CMK (cell line): Measurements from ENCODE around the gene CPTP.

Experiments used
- DNase-seq: peaks from one replicate; pipeline ENCODE4 v3.0.0-alpha.2; 2010; ENCODE audit warnings: low read depth

CPTP gene

DNA sequence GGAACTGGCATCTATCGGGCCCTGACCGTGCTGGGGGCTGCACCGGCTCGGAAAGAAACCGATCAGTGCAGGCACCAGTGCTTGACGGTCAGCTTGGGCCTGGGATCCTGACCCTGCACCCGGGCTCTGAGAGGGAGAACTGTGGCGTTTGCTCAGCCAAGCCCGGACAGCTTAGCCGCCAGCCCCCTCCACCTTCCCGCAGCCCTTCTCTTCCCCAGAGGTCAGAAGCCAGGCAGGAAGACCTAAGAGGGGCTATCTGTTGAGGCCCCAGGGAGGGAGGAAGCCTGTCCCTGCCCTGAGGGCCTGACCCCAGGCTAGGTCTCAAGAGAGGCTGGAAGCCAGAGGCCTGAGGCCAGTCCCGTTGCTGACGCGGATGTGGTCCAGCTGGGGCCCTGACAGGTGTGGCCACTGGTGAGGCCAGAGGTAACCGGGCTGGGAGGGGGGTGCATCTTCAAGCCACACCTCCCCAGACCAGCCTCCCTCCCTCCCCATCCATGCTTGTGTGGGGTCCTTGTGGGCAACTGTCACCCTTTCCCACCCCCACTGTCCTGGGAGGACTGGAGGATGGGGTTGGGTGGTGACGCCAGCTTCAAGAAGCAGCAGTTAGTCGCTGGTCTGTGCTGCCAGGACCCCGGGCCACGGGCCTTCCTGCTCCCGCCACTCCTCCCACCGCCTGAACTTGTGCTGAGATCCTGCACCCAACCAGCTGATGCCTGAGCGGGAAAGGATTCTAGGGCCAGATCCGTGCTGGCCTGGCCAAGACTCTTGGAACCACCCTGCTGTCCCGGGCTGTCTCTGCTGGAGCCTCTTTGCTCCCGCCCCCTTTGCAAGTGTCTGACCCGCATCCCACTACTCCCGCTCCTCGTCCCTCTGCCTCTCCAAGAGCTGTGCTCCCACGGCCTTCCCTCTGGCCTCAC is 27.2 kb downstream of the CPTP start:
- no peak for DNase-seq

DNA sequence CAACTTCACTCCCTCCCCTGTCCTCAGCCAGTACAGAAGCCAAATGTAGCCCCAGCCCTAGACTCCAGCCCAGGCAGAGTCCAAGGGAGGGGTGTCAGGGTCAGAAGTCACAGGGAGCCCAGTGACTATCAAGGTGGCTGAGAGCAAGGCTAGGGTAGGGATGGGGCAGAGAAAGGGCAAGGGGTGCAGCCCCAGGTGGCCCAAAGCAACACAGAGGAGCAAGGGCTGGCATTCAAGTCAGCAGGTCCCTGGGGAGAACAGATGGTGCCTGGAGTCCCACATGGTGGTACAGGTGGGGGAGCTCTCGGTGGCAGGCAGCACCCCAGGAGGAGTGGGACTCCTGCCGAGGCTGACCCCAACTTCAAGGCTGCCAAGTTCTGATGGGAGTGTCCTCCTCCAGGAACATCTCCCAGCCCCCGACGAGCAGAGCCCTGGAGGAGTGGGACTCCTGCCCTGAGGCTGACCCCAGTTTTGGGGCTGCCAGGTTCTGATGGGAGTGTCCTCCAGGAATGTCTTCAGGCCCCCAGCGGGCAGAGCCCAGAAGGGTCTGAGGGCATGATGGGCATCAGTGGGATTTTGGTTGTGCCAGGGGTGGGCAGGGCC is 28.3 kb downstream of the CPTP start:
- DNase-seq: no peak

DNA sequence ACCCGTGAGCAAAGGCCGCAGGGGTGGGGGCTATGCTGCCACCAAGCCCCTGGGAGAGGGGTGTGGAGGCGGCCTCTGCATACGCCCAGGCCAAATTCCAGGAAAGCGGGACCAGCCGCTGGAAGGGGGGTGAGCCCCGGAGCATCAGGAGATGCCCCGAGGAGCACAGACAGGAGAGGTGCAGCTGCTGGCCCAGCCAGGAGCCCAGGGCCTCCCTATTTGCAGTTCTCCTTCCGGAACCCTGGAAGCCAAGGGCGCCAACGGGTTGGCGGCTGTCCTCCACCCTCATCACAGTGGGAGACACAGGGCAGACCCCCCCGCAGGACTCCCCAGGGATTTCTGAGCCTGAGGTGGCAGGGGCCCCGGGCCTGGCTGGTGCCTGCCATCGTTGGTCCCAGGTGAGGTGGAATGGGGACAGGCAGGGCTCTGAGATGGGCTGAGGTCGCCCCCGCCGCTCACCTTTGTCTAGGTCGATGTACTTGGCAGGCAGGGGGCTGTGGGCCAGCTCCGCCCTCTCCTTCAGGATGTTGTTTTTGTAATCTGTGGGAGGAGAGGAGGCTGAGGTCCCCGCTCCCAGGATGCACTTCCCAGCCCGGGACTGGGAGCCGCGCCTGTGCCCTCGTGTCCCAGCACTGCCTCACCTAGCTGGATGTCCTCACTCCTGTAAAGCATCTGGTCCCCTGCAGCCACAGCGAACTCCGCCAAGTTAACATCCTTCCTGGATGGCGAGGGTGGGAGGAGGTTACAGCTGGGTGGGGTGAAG is 29.0 kb downstream of the CPTP start:
- DNase-seq: no peak

DNA sequence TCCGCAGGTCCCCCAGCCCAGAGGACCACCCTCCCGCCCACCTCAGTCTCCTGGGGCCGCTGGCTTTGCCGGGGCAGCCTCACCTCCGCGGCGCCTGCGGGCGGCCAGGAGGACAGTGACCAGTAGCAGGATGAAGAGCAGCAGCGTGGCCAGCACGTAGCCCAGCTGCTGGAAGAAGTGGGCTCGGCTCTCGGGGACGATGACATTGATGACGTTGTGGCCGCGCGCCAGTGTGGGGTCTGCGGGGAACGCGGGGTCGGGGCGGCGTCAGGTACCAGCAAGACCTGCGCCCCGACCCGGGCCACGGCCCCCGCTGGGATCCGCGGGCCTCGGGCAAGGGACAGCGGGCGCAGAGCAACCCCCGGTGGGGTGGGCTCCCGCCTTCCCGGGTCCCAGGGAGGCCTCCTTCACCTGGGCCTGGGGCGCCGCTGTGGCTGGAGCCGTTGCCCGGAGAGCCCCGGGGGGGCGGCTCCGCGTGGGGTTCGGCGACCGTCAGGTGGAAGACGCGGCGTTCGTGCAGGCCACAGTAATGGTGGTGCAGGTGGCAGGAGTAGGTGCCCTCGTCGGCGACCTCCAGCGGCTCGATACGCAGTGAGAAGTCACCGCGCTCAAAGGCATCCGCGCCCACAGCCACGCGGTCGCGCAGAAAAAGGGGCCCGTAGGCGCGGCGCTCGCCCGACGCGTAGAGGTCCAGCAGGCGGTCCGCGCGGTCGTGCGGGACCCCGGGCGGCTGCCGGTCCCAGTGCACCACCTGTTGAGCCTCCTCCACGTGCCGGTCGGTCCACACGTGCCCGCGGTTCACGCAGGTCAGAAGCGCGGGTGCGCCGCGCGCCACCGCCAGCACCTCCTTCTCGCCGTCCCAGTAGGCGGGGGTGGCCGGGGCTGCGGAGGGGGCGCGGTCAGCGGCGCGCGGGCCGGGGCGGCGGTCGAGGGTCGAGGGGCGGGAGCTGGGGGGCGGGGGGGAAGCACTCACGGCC is 30.0 kb downstream of the CPTP start:
- DNase-seq: no peak

DNA sequence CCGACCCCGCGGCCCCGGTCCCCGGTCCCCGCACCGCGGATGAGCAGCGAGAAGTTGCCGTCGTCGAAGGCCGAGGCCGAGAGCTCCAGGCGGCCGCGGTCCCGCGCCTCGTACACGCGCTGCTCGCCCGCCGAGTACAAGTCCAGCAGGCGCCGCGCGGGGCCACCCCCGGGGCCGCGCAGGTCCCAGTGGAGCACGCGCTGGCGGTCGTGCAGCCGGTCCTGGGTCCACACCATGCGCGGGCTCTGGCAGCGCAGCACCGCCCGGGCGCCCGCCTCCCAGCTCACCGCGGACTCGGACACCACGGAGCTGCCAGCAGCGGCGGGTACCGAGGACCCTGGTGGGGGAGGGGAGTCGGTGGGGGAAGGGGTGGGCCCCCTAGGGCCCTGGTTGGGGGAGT is 30.8 kb downstream of the CPTP start:
- no peak for DNase-seq

DNA sequence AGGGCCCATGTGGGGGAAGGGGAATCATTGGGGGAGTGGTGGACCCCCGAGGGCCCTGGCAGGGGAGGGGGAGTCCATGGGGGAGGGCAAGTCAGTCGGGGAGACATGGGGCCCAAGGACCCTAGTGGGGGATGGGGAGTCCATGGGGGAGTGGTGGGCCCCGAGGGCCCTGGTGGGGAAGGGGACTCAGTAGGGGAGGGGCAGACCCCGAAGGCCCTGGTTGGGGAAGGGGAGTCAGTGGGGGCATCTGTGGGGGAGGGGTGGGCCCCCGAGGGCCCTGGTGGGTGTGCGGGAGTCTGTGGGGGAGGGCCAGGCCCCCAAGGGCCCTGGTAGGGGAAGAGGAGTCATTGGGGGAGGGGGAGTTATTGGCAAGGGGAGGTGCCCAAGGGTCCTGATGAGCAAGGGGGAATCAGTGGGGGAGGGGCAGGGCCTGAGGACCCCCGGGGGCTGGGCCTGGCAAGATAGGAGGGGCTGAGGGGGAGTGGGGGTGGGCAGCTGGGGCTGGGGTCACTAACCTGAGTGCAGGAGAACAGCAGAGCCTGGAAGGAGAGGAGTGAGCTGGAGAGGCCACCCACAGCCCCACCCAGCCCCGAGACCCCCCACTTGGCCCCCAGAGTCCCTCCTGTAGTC is 31.7 kb downstream of the CPTP start:
- DNase-seq: no peak

DNA sequence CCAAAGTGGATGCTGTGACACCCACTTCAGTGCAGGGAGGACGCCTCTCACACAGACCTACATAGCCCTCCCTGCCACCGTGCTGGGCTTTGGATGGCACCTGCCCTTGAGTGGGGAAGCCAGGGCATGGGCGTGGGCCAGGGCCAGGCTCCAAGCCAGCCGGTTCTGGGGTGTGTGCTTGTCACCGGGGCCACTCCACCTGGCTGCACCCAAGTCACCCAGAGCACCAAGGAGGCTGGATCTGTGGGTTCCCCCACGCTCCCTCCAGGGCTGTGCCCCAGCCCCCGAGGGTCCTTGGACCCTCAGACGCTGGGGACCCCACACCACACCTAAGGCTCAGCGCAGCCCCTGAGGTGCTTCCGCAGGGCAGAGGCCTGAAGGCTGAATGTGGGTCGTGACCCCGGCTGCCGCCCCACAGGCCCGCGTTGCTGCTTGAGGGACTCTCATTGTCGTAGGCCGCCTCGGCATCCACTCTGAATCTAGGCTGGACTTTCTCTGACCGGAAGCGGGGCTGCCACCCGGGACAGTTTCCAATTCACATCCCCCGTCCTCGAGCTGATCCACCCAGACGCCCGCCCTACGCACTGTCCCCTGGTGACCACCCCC is 32.3 kb downstream of the CPTP start:
- no peak for DNase-seq

DNA sequence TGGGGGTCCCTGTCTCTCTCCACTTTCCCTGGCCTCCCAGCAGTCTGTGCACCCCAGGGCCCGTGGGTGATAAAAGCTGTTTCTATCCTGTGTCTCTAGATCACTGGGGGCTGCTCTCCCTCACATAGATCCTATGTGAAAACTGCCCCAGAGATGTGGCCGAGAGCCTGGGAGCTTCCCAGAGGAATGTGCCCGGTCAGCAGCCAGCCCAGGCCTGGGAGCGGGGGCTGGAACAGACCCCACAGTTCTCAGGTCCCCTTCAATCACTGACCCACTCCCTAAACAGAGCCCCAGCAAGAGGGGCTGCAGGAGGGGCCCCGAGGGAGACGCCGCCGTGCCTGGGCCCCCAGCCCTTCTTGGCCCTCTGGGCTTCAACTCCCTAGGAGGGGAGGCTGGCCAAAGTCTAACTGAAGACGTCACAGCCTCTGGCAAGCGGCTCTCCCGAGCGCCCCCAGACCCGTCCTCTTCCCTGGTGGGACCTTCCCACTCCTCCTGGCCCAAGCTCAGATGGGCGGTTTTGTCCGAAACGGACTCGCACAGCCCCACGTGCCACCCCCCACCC is 33.4 kb downstream of the CPTP start:
- no peak for DNase-seq

DNA sequence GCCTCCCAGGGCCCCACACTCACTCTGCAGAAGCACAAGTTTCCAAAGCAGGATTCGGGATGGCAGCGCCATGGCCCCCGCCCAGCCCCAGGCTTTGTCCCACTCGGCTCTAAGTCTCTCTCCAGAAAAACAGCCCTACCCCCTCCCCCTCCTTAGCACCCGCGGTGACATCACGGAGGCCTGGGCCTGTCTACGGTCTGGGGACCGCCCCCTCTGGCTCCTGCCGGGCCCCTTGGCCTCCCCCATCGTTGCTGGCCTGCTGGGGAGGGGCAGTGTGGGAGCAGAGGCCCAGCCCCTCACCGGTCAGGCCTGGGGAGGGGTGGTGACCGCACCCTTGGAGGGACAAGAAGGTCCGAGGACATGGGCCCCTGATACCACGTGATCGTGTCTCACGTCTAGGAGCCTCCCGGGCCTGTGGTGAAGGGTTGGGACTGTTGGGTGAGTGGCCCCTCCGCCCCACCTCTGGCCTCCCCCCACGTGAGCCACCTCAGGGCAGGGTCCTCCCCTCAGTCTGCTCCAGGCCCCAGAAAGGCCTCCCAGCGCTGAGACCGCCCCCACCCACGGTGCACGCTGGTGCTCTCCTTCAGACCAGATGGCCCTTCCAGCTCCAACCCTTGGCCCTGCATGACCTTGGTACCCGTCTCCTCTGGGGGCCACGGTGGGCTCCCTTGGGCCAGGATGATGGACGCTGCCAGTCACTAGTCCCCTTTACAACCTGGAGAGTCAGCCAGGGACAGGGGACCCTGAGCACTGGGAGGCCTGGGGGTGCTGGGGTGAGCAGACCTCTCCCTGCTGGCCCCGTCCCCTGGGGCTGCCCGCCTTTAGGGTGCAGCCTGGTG is 34.0 kb downstream of the CPTP start, which contains the start of gene MXRA8:
MXRA8 (minus strand) TSS at position 123 of the 839 bp plus-strand sequence; CDS start at position 72, 51 bp downstream.
- DNase-seq: no peak

DNA sequence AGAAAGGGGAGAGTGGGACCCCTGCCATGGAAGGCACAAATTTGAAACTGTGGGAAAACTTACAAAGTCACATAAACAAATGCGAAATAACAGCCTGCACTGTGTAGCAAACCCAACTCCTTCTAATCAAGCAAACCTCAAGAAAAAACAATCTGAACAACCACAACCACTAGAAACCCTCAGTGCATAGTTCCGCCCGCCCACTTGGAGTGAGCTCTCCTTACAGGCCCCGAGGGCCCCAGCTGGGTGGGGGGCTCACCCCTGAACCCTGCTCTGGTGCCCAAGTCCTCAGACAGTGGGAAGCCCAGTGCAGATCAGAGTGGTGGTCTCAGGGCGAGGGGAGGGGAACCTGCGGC is 34.7 kb downstream of the CPTP start:
- DNase-seq: no peak

DNA sequence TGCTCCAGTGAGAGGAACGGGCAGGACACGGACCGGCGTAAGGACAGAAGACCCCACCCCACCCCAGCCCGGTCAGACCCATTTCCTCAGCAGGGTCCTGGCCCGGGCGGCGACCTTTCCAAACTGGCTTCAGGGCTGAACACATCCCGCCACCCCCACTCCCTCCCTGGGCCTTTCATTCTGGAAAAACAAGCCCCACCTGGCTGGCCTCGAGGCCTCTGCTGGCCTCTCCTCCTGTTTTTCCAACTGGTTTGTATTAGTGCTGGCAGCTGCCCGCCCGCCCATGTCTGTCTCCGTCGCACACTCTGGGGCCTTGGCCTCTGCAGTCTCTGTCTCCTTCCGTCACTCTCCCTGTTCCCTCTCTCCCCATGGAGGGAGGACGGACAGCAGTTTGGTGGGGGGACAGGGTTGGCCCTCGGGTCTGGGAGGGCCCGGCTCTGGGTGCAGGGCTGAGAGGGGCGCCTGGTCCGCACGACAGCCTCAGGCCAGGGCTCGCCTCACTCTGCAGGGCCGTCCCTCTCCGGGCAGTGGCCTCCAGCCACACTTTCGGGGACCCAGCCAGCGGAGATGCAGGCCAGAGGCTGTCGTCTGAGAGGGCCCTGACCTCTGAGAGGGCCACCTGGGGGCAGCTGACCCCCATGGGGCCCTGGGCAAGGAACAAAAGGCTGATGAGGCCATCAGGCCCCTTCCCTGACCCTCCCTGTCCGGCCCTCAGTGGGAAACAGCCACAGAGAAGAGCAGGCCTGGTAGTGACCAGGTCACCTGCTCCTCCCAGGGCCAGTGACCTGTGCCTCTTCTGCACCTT is 35.3 kb downstream of the CPTP start:
- no peak for DNase-seq

DNA sequence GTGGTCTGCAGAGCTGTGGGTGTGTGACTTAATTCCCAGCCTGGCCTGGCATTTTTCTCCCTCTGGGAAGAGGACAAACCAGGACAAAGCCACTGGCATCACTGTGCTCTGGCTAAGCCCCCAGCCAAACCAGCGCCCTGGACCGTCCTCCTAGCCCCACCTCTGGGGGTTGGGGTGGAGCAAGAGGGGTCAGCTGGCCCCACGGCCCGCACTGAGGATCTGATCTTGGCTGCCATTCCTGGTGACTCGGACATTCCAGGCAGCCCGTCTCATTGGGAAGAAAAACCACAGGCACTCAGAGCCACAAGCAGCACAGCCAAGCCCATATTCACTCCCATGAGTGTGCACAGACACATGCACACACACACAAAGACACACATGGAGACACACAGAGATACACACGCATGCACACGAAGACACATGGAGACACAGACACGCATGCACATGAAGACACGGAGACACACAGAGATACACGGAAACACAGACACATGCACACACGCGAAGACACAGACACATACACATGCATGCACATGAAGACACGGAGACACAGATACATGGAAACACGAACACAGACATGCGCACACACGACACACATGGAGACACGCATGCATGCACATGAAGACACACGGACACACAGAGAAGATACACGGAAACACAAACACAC is 36.0 kb downstream of the CPTP start:
- no peak for DNase-seq

DNA sequence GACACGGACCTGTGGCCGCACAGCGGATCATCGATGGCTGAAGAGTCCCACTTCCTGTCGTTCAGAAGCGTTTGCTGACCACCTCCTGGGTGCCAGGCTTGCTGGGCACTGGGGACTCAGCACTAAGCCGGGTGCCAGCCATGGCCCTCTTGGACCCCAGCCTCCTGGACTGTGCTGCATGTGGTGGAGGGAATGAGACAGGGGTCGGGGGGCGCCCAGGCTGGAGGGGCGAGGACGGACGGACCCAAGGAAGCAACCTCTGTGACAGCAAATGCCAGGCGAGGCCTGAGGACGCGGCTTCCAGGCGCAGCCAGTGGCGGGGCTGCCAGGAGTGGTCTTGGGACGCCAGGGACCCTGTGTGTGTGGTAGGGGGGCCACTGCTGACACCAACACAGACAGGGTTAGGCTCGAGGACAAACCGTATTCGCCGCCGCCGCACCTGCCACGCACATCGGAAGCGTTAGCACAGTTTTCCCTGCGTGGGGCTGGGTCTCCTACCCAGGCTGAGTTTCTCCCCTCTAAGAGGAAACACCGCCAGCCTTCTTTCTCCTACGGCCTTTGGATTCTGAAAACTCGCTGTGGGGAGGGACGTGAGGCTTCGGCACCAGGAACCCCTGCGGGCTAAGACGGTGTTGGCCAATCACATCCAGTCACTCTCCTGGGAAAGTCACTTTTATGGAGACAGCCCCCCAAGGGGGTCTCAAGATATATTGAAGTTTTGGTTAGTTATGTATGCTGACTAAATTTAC is 36.8 kb downstream of the CPTP start:
- DNase-seq: no peak

DNA sequence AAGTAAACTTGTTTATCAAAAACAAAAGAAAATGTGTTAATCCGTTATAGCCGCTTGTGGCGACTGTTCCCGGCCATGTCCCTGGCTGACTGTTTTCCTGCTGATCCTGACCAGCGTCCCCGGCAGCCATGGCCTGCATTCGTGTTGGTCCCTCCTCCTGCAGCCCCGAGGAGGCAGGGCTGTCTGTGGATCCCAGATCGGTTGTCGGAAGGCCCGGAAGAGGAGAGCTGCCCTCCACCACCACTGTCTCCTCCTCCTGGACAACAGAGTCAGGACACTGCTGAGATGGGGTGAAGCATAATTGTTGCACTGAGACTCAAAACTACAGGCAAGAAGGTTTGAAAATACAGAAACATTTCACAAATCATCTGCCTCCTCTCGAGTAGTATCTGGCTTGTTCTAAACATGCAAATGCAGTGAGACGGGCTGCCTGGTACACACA is 37.4 kb downstream of the CPTP start:
- no peak for DNase-seq

DNA sequence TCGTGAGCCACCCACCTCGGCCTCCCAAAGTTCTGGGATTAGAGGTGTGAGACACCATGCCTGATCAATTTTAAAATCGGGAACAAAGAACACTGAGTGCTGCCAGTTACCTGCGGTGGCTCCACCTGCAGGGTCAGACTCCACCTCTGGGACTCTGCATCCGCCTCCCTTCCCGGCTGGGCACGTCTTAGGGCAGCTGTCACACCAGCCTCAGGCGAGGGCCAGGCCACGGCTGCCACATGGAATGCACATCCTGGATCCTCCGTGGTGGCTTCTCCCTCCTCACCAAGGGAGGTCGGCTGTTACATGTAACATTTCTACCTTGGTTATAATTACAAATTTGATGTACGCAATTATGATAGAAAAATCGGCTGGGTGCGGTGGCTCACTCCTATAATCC is 39.7 kb downstream of the CPTP start:
- DNase-seq: no peak

DNA sequence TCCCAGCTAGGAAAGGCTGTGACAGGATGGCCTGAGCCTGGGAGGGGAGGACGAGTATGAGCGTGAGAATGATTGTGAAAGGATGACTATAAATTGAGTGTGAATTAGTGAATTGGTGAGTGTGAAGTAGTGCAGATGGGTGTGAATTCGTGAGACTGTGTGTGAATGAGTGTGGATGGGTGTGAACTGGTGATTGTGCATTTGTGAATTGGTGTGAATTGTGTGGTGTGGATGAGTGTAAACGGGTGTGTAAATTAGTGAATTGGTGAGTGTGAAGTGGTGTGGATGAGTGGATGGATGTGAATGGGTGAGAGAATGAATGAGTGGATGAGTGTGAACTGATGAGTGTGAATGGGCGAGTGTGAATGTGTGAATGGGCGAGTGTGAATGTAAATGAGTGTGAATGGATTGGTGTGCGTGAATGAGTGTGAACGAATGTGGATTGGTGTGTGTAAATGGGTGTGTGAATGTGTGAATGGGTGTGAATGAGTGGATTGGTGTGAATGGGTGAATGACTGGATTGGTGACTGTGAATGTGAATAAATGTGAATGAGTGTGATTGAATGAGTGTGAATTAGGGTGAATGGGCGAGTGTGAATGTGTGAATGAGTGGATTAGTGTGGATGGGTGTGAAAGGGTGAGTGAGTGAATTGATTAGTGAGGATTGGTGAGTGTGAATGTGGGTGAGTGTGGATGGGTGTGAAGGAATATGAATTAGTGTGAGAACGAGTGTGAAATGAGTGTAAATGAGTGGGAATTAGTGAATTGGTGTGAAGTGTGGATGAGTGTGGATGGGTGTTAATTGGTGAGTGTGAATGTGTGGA is 41.5 kb downstream of the CPTP start:
- no peak for DNase-seq
